GM12872 (cell line): ENCODE results near the gene PHC1.
A peak's percentile ranks its signal among the peaks of the same experiment; 100 is the strongest.

Experiments used
- CTCF ChIP-seq: IDR thresholded peaks from 3 replicates; pipeline ENCODE4 v1.5.1; 2011; ENCODE audit warnings: low read depth, mild to moderate bottlenecking, low read length, moderate library complexity; ENCODE audit not compliant: insufficient read depth

PHC1 gene

GRCh38 chr12:8949342-8950220 is 35.3 kb downstream of the PHC1 start, which contains the start of gene M6PR:
Gene M6PR (minus strand): TSS chr12:8949645. CDS start chr12:8946404, 3,241 bp downstream.
- peak; percentile 68 for TF ChIP-seq CTCF

GRCh38 chr12:8950221-8950527 is 35.9 kb downstream of the PHC1 start:
- no peak for TF ChIP-seq CTCF

GRCh38 chr12:8950702-8951478 is 36.6 kb downstream of the PHC1 start:
- TF ChIP-seq CTCF = no peak

- no peak for TF ChIP-seq CTCF
Measured at GRCh38 chr12:8951744-8952143, 37.4 kb downstream of the PHC1 start.

GRCh38 chr12:8953773-8954402 is 39.6 kb downstream of the PHC1 start:
- TF ChIP-seq CTCF = no peak

GRCh38 chr12:8956073-8956472 is 41.8 kb downstream of the PHC1 start:
- TF ChIP-seq CTCF = no peak

- no peak for TF ChIP-seq CTCF
Measured at GRCh38 chr12:8956772-8957171, 42.5 kb downstream of the PHC1 start.
